Naive thymus-derived CD4-positive, alpha-beta T cell (primary cell): ENCODE data around the gene HOXB4. TPM values are rescaled to one million over a fixed set of nuclear protein-coding genes. Genes with fewer than 3 reads are reported as not detected.

ENCODE experiments used
- ATAC-seq: fragments of 150-1000 bp; cut with Tn5 transposase; 2 replicates; pipeline ENCODE4 v1.10.0; 2021; ENCODE audit warnings: mild to moderate bottlenecking, moderate library complexity
- CTCF ChIA-PET: fragments of 350-600 bp; sonication (Branson Sonifier 250); formaldehyde crosslinking; loops from one replicate; lab custom pipeline; 2021; ENCODE audit warnings: antibody characterized with exemption; lab: Charles Lee
- POLR2A ChIA-PET: fragments of 350-600 bp; sonication (Branson Sonifier 250); formaldehyde crosslinking; loops from one replicate; lab custom pipeline; 2021; ENCODE audit warnings: antibody characterized with exemption, inconsistent platforms; lab: Charles Lee
- DNase-seq, 9 donors: peaks; one replicate each; pipeline versions ENCODE4 v3.0.0 to v3.0.0-alpha.2; 2020 to 2022; ENCODE audit warnings: mixed read lengths in 1 of 9
- H3K27ac ChIP-seq: one replicate; pipeline ENCODE4 v1.7.0; 2013; ENCODE audit warnings: mild to moderate bottlenecking, low read depth, low read length, moderate library complexity
- H3K27me3 ChIP-seq, 2 donors: one replicate each; pipeline ENCODE4 v1.7.0; 2013; ENCODE audit warnings: low read length in 2 of 2, mild to moderate bottlenecking in 2 of 2, moderate library complexity in 2 of 2; ENCODE audit not compliant: control insufficient read depth in 2 of 2, insufficient read depth in 2 of 2
- H3K36me3 ChIP-seq, 3 experiments: 1 replicate in 2 of 3; 2 replicates in 1 of 3; pipeline ENCODE4 v1.7.0; 2013; ENCODE audit warnings: low read length in 3 of 3, mild to moderate bottlenecking in 3 of 3, moderate library complexity in 1 of 3; ENCODE audit not compliant: insufficient read depth in 3 of 3, control insufficient read depth in 2 of 3
- H3K4me1 ChIP-seq, 2 donors: one replicate each; pipeline ENCODE4 v1.7.0; 2013; ENCODE audit warnings: low read length in 2 of 2, mild to moderate bottlenecking in 2 of 2, moderate library complexity in 1 of 2; ENCODE audit not compliant: control insufficient read depth in 2 of 2, insufficient read depth in 2 of 2
- H3K4me3 ChIP-seq: 2 replicates; pipeline ENCODE4 v1.7.0; 2013; ENCODE audit warnings: mild to moderate bottlenecking, low read length
- H3K9me3 ChIP-seq, 3 experiments: 1 replicate in 2 of 3; 2 replicates in 1 of 3; pipeline ENCODE4 v1.7.0; 2013; ENCODE audit warnings: low read length in 3 of 3; ENCODE audit not compliant: control insufficient read depth in 2 of 3
- H3K27ac Mint-ChIP-seq, 9 donors: one replicate each; pipeline ENCODE4 v1.8.0; 2020 to 2022; ENCODE audit warnings: mixed read lengths in 9 of 9, mild to moderate bottlenecking in 8 of 9, moderate library complexity in 5 of 9, inconsistent platforms in 2 of 9
- H3K27me3 Mint-ChIP-seq, 5 donors: one replicate each; pipeline ENCODE4 v1.8.0; 2021 to 2022; ENCODE audit warnings: mixed read lengths in 5 of 5, mild to moderate bottlenecking in 1 of 5
- H3K36me3 Mint-ChIP-seq, 5 donors: one replicate each; pipeline ENCODE4 v1.8.0; 2020 to 2022; ENCODE audit warnings: mixed read lengths in 5 of 5, mild to moderate bottlenecking in 3 of 5, inconsistent platforms in 1 of 5
- H3K4me1 Mint-ChIP-seq, 7 donors: one replicate each; pipeline ENCODE4 v1.8.0; 2020 to 2022; ENCODE audit warnings: mixed read lengths in 7 of 7, mild to moderate bottlenecking in 3 of 7, inconsistent platforms in 1 of 7
- H3K4me3 Mint-ChIP-seq, 10 donors: one replicate each; pipeline ENCODE4 v1.8.0; 2020 to 2022; ENCODE audit warnings: mild to moderate bottlenecking in 10 of 10, mixed read lengths in 10 of 10, moderate library complexity in 6 of 10, inconsistent platforms in 2 of 10
- H3K9me3 Mint-ChIP-seq, 11 donors: one replicate each; pipeline ENCODE4 v1.8.0; 2020 to 2022; ENCODE audit warnings: mixed read lengths in 11 of 11, mild to moderate bottlenecking in 4 of 11, inconsistent platforms in 1 of 11, moderate library complexity in 1 of 11
- intact Hi-C, 2 donors: fragments of 100-400 bp; cut with micrococcal nuclease; formaldehyde crosslinking; loops; one replicate each; pipeline ENCODE4 v1.15.1; 2023
- polyA plus RNA-seq, 2 donors: library from polyadenylated mRNA; unstranded; fragments of 300-500 nt; fragmentation: Illumina TruSeq; gene quantifications; one replicate each; pipeline ENCODE4 v1.2.3, GENCODE V29; 2021
- total RNA-seq, 6 experiments: library from RNA in 5 of 6; stranded (reverse) in 5 of 6; gene quantifications; 1 replicate in 5 of 6; 2 replicates in 1 of 6; pipeline ENCODE4 v1.2.3 and lab custom pipeline; 2021 to 2026

The HOXB4 gene
- total and polyA plus RNA-seq, 7 experiments from 2014 or later, result 0.34 to 7.9 (median 2.4) TPM; not detected in 2

DNA sequence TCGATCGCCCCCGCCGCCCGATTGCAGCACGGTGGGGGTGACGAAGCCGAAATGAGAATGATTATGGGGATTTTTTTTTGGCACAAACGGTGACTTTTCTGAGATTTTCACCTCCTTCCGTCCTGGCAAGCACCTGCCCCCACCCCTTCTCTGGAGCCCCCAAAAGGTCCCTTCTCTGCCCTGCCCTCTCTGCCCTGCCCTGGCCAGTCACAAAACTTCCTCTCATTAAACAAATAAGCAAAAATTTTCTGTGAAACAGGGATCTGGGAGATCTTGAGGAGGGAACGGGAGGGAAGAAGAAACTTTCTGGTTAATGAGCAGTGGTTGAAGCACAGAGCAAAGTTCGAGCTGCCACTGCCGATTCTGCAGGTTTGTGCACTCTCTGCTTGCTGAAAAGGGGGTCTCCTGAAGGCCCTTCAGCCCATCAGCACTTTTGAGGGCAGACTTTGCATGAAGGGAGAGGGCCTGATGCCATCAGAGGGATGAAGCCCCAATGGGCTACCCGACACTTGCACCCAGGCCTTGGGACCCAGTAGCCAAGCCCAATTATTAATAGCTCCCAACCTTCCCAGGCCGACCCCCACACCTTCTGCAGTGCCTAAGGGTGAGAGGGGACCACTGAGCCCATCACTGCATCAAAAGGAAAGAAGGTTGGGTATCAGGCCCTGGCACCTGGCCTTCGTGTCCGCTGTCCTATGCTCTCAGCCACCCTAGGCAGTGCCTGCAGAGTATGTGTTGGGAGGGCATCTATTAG is 38.0 kb upstream of the HOXB4 start:
- Histone ChIP-seq H3K9me3 (no peaks in the 10 kb centered on the region), H3K27ac (no peak overlapping the region), H3K36me3 (no peaks in the 10 kb centered on the region), H3K4me1 (peaks cover 32 to 42% of the 10 kb centered on the region in 2 donors), H3K27me3 (peaks cover 35 to 64% of the 10 kb centered on the region in 2 donors), H3K4me3 (no peak overlapping the region)
- CTCF ChIA-PET, result interaction anchor here (0.7 to 1.9 kb wide), 4 partner anchors 15 to 591 kb away, joined by 3 to 6 read pairs (median 5); partner anchors contain the start of gene HOXB5
- Mint-ChIP-seq H3K4me3 (peak overlapping the region in 3 of 10 donors; percentile 1 to 51 (median 37)), H3K4me1 (peaks cover 42 to 69% (median 55%) of the 10 kb centered on the region in 7 donors), H3K36me3 (peaks cover 0 to 3% (median 0%) of the 10 kb centered on the region in 5 donors), H3K27ac (peak overlapping the region in 2 of 9 donors; percentile 50 to 72), H3K27me3 (peaks cover 84 to 93% (median 90%) of the 10 kb centered on the region in 5 donors), H3K9me3 (peaks cover 0 to 4% (median 0%) of the 10 kb centered on the region in 11 donors)
- no peak for DNase-seq
- intact Hi-C loops, result loop anchor here (5.0 to 10.0 kb wide), 4 partner anchors 534 to 1349 kb away; partner anchors contain the start of genes DLX4 (in 1 of the 2), PNPO (in 1 of the 2) and SCRN2 (in 1 of the 2)
- POLR2A ChIA-PET, result interaction anchor here (0.9 kb wide), 1 partner anchor 9 kb away, joined by 3 read pairs; no protein-coding TSS in a partner anchor
- ATAC-seq, result no peak

DNA sequence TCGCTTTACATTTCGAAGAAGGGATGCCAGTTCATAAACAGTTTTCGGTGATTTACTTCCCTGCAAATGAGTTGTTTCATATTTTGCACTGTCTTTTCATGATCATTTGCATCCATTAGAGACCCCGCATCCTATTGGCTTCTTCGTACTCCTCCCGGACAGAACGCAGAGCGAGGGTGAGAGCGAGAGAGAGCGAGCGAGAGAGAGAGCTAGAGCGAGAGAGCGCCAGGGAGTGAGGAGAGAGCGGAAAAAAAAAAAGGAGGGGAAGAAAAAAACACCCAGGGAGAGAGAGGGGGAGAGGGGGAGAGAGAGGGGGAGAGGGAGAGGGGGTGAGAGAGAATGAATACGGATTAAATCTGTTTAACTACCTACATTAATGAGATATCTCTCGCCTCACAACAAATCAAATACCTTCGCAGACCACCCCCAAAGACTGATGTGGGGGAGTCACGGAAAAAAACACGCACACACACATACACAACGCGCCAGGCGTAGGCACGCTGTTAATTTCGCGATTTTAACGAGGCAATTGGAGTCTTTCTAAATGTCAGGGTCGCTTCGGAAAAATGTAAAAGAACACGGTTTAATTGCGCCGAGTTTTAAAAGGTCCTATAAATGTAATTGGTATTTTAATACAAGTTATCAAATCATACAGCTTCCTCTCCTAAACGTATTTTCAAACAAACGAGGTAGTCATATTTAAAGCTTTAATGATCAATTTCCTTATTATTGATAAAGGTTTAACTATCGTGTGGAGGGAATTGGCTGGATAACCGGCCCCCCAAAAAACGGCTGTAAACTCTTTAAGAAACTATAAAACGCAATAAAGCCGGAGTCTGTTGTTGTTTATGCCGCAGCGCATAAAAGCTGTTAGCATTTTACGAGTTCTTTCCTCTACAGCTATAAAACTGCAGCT is 37.2 kb upstream of the HOXB4 start, which contains the start of gene HOXB8:
Gene HOXB8 (minus strand): TSS at position 246 of the 916 bp plus-strand sequence. CDS start 588 bp downstream, outside the sequence.
- Histone ChIP-seq H3K4me1 (peaks cover 34 to 49% of the 10 kb centered on the region in 2 donors), H3K36me3 (no peaks in the 10 kb centered on the region), H3K4me3 (no peak within 1 kb of the TSS), H3K27ac (no peak within 1 kb of the TSS), H3K27me3 (peaks cover 35 to 66% of the 10 kb centered on the region in 2 donors), H3K9me3 (no peaks in the 10 kb centered on the region)
- no peak for ATAC-seq
- ChIA-PET POLR2A (interaction anchor here (0.8 to 0.9 kb wide), 3 partner anchors 8 to 91 kb away, joined by 3 to 5 read pairs (median 3); no protein-coding TSS in a partner anchor), CTCF (interaction anchor here (0.7 to 1.9 kb wide), 5 partner anchors 14 to 590 kb away, joined by 3 to 6 read pairs (median 5); partner anchors contain the start of gene HOXB5)
- H3K9me3 Mint-ChIP-seq, result peaks cover 0 to 4% (median 0%) of the 10 kb centered on the region in 11 donors
- H3K27ac Mint-ChIP-seq, result peak within 1 kb of the TSS in 3 of 9 donors; percentile 21 to 83 (median 28)
- H3K4me1 Mint-ChIP-seq, result peaks cover 48 to 77% (median 61%) of the 10 kb centered on the region in 7 donors
- peaks cover 0 to 1% (median 0%) of the 10 kb centered on the region in 5 donors for H3K36me3 Mint-ChIP-seq
- intact Hi-C loops, result loop anchor here (5.0 to 10.0 kb wide), 4 partner anchors 533 to 1349 kb away; partner anchors contain the start of genes DLX4 (in 1 of the 2), PNPO (in 1 of the 2) and SCRN2 (in 1 of the 2)
- DNase-seq, result no peak
- peaks cover 81 to 91% (median 88%) of the 10 kb centered on the region in 5 donors for H3K27me3 Mint-ChIP-seq
- peak within 1 kb of the TSS; percentile 21 to 95 (median 71) for H3K4me3 Mint-ChIP-seq

DNA sequence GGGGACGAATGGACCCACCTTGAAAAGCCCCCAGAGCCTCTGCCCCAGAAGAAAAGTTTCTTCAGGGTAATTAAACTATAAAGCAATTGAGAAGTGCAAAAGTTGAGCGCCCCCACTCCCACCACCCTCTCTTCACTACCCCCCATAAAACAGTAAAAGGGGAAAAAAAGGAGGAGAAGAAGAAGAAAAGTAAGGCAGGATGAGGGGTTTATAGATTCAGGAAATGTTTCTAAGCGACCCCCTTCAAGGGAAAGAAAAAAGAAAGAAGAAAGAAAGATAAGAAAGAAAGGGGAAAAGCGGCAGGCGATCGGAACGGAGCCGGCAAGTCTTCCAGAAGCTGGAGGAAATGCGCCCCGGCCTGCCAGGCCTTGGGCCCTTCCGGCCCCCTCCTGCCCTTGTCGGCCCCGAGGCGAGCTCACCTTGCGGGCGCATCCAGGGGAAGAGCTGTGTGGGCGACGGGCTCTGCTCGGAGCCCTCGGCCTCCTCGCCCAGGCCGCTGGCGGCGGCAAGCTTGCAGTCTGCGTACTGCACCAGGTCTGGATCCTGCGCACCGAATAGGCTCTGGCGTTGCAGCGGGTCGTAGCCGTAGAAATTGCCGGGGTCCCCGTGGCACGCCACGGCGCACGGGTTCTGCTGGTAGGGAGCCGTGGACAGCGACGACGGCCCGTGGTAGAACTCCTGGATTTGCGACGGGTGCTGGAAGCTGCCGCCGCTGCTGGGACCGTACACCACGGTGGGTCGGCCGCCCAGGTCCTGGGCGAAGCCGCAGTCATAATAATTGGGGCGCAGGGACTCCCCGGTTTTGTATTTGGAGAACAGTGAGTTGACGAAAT is 35.9 kb upstream of the HOXB4 start:
- Mint-ChIP-seq H3K36me3 (peaks cover 0 to 1% (median 0%) of the 10 kb centered on the region in 5 donors), H3K27me3 (peaks cover 75 to 89% (median 82%) of the 10 kb centered on the region in 5 donors), H3K4me1 (peaks cover 48 to 70% (median 61%) of the 10 kb centered on the region in 7 donors), H3K9me3 (peaks cover 0 to 4% (median 0%) of the 10 kb centered on the region in 11 donors), H3K4me3 (peak overlapping the region; percentile 58 to 95 (median 76)), H3K27ac (peak overlapping the region in 1 of 9 donors; percentile 77)
- Histone ChIP-seq H3K4me3 (no peak overlapping the region), H3K9me3 (no peaks in the 10 kb centered on the region), H3K27me3 (peaks cover 35 to 68% of the 10 kb centered on the region in 2 donors), H3K4me1 (peaks cover 34 to 53% of the 10 kb centered on the region in 2 donors), H3K36me3 (no peaks in the 10 kb centered on the region), H3K27ac (no peak overlapping the region)
- intact Hi-C loops, result loop anchor here (2.0 to 10.0 kb wide), 6 partner anchors 113 to 1351 kb away; partner anchors contain the start of genes DLX4 (in 1 of the 2), HOXB13 (in 1 of the 2), IGF2BP1 (in 1 of the 2) and PNPO (in 1 of the 2)
- peak in 2 of 9 donors; percentile 27 to 31 for DNase-seq
- POLR2A ChIA-PET, result interaction anchor here (0.8 to 1.0 kb wide), 3 partner anchors 10 to 160 kb away, joined by 3 to 5 read pairs (median 4); no protein-coding TSS in a partner anchor
- CTCF ChIA-PET, result interaction anchor here (0.9 to 1.6 kb wide), 2 partner anchors 18 to 355 kb away, joined by 3 to 4 read pairs; no protein-coding TSS in a partner anchor
- no peak for ATAC-seq

DNA sequence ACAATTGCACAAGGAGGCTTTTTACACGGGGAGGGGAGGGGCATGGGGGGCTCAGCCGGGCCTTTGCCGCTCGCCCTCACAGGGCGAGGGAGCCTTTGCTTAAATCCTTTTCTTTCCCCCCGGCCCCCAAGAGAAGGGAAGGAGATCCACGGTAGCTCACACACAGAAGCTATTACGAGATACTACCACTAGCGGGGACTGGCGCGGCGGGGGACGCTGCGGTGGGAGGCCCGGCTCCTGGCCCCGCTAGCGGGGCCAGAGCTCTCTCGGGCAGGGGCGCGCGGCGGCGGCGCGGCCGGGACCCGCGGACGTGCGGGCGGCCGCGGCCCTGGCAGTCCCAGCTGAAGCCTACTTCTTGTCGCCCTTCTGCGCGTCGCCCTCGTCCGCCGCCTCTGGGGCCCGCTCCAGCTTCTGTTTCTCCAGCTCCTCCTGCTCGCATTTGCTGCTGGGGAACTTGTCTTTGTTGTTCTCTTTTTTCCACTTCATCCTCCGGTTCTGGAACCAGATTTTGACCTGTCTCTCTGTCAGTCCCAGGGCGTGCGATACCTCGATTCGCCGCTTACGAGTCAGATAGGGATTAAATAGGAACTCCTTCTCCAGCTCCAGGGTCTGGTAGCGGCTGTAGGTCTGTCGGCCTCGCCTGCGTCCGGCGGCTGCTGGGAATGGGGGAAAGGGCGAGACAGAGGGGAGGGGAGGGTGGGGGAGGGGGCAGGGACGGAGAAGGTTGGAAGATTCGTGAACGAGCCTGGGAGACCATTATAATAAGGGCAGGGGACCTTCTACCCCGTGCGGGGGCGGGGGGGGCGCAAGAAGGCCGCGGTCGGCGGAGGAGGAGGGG is 34.9 kb upstream of the HOXB4 start:
- ChIA-PET CTCF (interaction anchor here (0.7 to 1.2 kb wide), 5 partner anchors 9 to 375 kb away, joined by 3 to 5 read pairs (median 3); partner anchors contain the start of gene HOXB5), POLR2A (interaction anchor here (1.0 kb wide), 1 partner anchor 20 kb away, joined by 3 read pairs; the partner anchor contains the start of gene HOXB5)
- Histone ChIP-seq H3K36me3 (no peaks in the 10 kb centered on the region), H3K27ac (no peak overlapping the region), H3K9me3 (no peaks in the 10 kb centered on the region), H3K4me3 (peak overlapping the region; percentile 32), H3K27me3 (peaks cover 34 to 61% of the 10 kb centered on the region in 2 donors), H3K4me1 (peaks cover 30 to 45% of the 10 kb centered on the region in 2 donors)
- H3K27me3 Mint-ChIP-seq, result peaks cover 73 to 87% (median 80%) of the 10 kb centered on the region in 5 donors
- H3K4me3 Mint-ChIP-seq, result peak overlapping the region; percentile 73 to 95 (median 86)
- peak; percentile 80 for ATAC-seq
- H3K36me3 Mint-ChIP-seq, result peaks cover 0 to 1% (median 0%) of the 10 kb centered on the region in 5 donors
- H3K27ac Mint-ChIP-seq, result peak overlapping the region in 1 of 9 donors; percentile 82
- DNase-seq, result peak in 4 of 9 donors; percentile 39 to 57 (median 42)
- H3K9me3 Mint-ChIP-seq, result peaks cover 0 to 1% (median 0%) of the 10 kb centered on the region in 11 donors
- intact Hi-C loops, result loop anchor here (2.0 to 10.0 kb wide), 6 partner anchors 114 to 1352 kb away; partner anchors contain the start of genes DLX4 (in 1 of the 2), HOXB13 (in 1 of the 2), IGF2BP1 (in 1 of the 2) and PNPO (in 1 of the 2)
- H3K4me1 Mint-ChIP-seq, result peaks cover 39 to 60% (median 52%) of the 10 kb centered on the region in 7 donors
